Measurements from ENCODE around the gene CEP89. TPM values are rescaled to one million over a fixed set of nuclear protein-coding genes. Genes with fewer than 3 reads are reported as not detected.
"Not testable (repeated sequence)": the region's sequence is repeated elsewhere in the genome, so short reads cannot be mapped to it uniquely, and the experiment has no call there.

CEP89 gene
- total RNA-seq, 1 donor from 2014 or later: 16.9 TPM

DNA sequence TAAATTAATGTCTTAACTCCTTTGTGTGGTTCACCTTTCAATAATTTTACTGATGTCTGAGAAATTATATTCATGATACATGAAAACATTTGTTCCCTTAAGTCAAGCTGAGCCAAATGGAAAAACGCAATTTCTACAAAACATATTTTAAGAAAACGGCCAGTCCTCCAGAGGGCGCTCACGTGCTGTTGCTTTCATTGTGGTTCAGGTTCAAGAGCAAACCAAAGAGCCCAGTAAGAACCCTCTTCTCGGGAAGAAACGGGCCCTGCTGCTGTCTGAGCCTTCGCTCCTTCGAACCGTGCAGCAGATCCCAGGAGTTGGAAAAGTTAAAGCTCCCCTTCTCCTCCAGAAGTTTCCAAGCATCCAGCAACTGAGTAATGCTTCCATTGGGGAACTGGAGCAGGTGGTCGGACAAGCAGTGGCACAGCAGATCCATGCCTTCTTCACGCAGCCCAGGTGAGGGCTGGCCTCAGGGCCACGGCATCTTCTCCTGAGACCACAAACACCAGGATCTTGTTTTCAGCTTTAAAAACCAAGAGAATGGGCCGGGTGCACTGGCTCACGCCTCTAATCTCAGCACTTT is 4.6 kb upstream of the CEP89 start:
- no peak overlapping the region for H3K4me3 ChIP-seq (ENCODE audit: low read depth, low read length)
- DNase-seq (ENCODE audit: low read depth): no peak
- TF ChIP-seq CTCF (conservative IDR thresholded peaks at IDR 0.05; ENCODE audit: low read depth, low read length): peak; percentile 80

DNA sequence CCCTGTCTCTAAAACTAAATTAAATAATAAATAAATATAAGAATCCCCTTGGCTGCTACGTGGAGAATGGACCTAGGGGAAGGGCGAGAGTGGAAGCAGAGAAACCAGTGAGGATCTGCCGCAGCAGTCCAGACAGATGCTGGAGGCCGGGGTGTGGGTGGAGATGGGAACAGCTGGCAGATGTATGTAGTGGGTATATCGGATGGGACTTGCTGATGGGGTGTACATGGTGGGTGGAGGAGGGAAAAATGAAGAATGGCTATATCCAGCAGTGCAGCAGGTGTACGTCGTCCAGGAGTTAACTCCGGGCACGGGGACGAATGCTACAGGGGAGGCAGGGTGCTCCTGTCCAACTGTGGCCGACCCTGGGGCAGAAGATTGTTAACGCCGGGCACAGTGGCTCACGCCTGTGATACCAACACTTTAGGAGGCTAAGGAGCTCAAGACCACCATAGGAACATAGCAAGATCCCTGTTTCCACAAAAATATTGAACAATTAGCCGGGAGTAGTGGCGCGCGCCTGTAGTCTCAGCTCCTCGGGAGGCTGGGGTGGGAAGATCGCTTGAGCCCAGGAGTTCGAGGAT is 654 bp downstream of the CEP89 start:
- no peak for DNase-seq (ENCODE audit: low read depth)
- peak overlapping the region; percentile 78 for H3K4me3 ChIP-seq (ENCODE audit: low read depth, low read length)
- TF ChIP-seq CTCF (conservative IDR thresholded peaks at IDR 0.05; ENCODE audit: low read depth, low read length): no peak

DNA sequence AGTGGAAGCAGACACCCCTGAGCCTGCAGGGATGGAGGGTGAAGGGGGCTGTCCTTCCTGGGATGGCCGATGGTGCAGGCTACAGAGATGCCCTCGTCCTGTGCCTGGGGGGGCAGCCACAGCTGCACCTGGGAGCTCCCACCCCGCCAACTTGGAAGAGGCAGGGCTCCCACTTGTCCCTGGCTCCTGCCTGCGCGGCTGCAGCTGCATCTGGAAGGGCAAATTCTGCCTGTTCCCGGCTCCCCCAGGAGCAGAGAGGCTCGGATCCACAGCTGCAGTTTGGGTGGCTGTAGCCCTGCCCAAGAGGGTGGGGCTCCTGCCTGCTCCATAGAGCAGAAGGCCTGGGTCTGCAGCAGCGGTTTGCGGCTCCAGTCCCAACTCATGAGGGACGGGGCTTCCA is 2.2 kb downstream of the CEP89 start:
- DNase-seq (ENCODE audit: low read depth): no peak
- H3K4me3 ChIP-seq (ENCODE audit: low read depth, low read length): no peak overlapping the region
- no peak for TF ChIP-seq CTCF (conservative IDR thresholded peaks at IDR 0.05; ENCODE audit: low read depth, low read length)

DNA sequence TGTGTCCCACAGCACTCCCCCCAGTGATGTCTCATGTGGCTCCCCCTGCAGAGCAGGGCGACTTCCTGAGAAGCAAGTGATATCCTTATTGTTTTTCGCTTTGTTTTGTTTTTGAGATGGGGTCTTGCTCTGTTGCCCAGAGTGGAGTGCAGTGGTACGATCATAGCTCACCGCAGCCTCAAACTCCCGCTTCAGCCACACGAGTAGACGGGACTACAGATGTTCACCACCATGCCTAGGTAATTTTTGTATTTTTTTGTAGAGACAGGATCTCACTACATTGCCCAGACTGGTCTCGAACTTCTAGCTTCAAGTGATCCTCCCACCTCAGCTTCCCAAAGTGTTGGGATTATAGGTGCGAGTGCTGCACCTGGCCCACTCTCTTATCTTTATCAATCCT is 5.0 kb downstream of the CEP89 start:
- DNase-seq (ENCODE audit: low read depth): no peak
- TF ChIP-seq CTCF (conservative IDR thresholded peaks at IDR 0.05; ENCODE audit: low read depth, low read length): no peak

DNA sequence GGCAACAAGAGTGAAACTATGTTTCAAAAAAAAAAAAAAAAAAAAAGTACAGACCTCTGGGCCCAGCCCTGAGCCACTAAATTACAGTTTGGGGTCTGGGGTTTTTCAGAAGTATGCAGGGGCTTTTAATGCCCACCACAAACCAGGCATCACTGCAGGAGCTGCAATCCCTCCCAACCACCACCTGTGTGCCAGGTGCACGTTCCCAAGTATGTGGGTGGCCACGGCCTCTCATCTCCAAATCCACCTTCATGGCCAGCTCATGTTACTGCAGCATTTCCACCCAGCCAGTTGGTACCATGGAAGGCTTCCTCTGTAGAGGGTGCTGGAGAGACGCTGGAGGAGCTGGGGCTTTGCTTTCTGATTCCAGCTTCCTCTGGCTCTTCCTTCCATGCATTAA is 26.5 kb downstream of the CEP89 start:
- TF ChIP-seq CTCF (conservative IDR thresholded peaks at IDR 0.05; ENCODE audit: low read depth, low read length): no peak
- DNase-seq (ENCODE audit: low read depth): no peak
- H3K4me3 ChIP-seq (ENCODE audit: low read depth, low read length): no peak overlapping the region

More for the DNA sequence above, 5.0 kb downstream of the CEP89 start:
- H3K4me3 ChIP-seq (ENCODE audit: low read depth, low read length): no peak overlapping the region

GRCh38 chr19:32941273-32941672 is 30.5 kb downstream of the CEP89 start:
- not testable (repeated sequence) for H3K4me3 ChIP-seq (ENCODE audit: low read depth, low read length)

DNA sequence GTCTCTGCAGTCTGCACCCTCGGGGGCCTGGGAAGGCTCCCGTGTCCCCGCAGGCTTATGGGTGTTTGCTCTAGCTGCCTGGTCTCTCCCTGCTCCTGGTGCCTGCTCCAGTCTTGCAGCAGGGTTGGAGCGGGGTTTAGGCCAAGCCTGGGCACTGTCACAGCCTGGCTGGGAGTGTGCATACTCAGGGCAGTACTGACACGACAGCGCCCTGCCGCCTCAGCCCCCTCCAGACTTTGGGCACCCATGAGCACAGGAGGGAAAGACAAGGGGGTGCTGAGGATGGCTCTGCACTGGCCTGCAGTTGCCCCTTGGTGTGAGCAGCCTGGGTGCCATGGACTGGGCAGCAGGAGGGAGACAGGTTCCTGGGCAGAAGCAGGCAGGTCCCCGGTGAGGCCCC is 35.7 kb downstream of the CEP89 start:
- DNase-seq (ENCODE audit: low read depth): no peak
- no peak for TF ChIP-seq CTCF (conservative IDR thresholded peaks at IDR 0.05; ENCODE audit: low read depth, low read length)
- no peak overlapping the region for H3K4me3 ChIP-seq (ENCODE audit: low read depth, low read length)

More at GRCh38 chr19:32941273-32941672, 30.5 kb downstream of the CEP89 start:
- DNase-seq (ENCODE audit: low read depth): not testable (repeated sequence)

Measured in epithelial cell of proximal tubule (primary cell).